HEK293T (cell line): ENCODE measurements around the gene GALNT12.

Experiments
- CTBP1 ChIP-seq: fragments of 450-650 bp; IDR thresholded peaks from 2 replicates; pipeline ENCODE4 v1.6.1; 2016; ENCODE audit warnings: borderline replicate concordance
- FOXA1 ChIP-seq: fragments of 450-650 bp; IDR thresholded peaks from 2 replicates; pipeline ENCODE4 v1.6.1; 2016; ENCODE audit warnings: mild to moderate bottlenecking
- FOXK2 ChIP-seq: fragments of 450-650 bp; IDR thresholded peaks from 2 replicates; pipeline ENCODE4 v1.6.1; 2016; ENCODE audit warnings: mild to moderate bottlenecking
- FOXM1 ChIP-seq: fragments of 450-650 bp; IDR thresholded peaks from 2 replicates; pipeline ENCODE4 v1.6.1; 2017; ENCODE audit warnings: mild to moderate bottlenecking, borderline replicate concordance
- HDGF ChIP-seq: fragments of 450-650 bp; IDR thresholded peaks from 2 replicates; pipeline ENCODE4 v1.6.1; 2017; ENCODE audit warnings: antibody characterized with exemption, borderline replicate concordance
- L3MBTL2 ChIP-seq: fragments of 450-650 bp; conservative IDR thresholded peaks from 2 replicates; pipeline ENCODE4 v1.6.1; 2016; ENCODE audit warnings: mild to moderate bottlenecking

DNA sequence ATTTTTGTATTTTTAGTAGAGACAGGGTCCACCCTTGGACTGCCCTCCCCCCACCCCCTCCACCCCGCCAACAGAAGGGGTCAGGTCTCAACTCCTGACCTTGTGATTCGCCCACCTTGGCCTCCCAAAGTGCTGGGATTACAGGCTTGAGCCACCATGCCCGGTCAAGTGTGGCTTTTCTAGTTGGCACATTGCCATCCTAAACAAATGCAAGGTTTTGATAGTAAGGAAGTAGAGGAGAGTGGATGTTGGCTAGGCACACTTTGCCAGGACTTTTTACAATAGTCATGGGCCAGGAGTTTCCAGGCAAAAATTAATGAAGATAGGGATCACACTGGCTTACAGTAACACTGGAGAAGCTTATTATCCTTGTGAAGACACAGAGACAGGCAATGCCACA lies 62.4 kb downstream of the GALNT12 start:
- TF ChIP-seq FOXM1 (no peak), FOXK2 (no peak), L3MBTL2 (no peak), FOXA1 (no peak), CTBP1 (no peak), HDGF (no peak)
